Endometrial microvascular endothelial cells (primary cell): Measurements from ENCODE around the gene FAM72D. TPM values are rescaled to one million over a fixed set of nuclear protein-coding genes. Genes with fewer than 3 reads are reported as not detected.
"Not testable (repeated sequence)": the region's sequence is repeated elsewhere in the genome, so short reads cannot be mapped to it uniquely, and the experiment has no call there.

ENCODE experiments used
- in situ Hi-C: cut with HindIII; loops from 2 replicates; pipeline ENCODE4 v1.10.0; 2017; ENCODE audit warnings: low sequenced_read_pairs, low pct_unique_long_range_greater_than_20kb; ENCODE audit errors: inconsistent ontology term
- total RNA-seq: library from RNA; depleted of rRNA; stranded (reverse); fragments of >200 nt; gene quantifications from one replicate; pipeline ENCODE4 v1.2.3, GENCODE V29; 2015; ENCODE audit errors: inconsistent ontology term

FAM72D gene
- 4.6 TPM for total RNA-seq

- in situ Hi-C loops = not testable (repeated sequence)
Observed at GRCh38 chr1:145095284-145096057, at the start of gene FAM72D, which contains the start of gene SRGAP2B. TSS of gene FAM72D (plus strand) at chr1:145095974. CDS start at chr1:145096848, 874 bp downstream. TSS of gene SRGAP2B (minus strand) at chr1:145095328. CDS start at chr1:145092901, 2,427 bp downstream.

GRCh38 chr1:145047553-145047952, 48.2 kb upstream of the FAM72D start:
- in situ Hi-C loops = not testable (repeated sequence)

- in situ Hi-C loops = not testable (repeated sequence)
Observed at GRCh38 chr1:145048181-145048856, 47.5 kb upstream of the FAM72D start.

- in situ Hi-C loops = not testable (repeated sequence)
Observed at GRCh38 chr1:145052019-145052776, 43.6 kb upstream of the FAM72D start.

GRCh38 chr1:145053428-145053827, 42.3 kb upstream of the FAM72D start:
- in situ Hi-C loops = not testable (repeated sequence)

- in situ Hi-C loops = not testable (repeated sequence)
Observed at GRCh38 chr1:145055217-145055760, 40.5 kb upstream of the FAM72D start.

GRCh38 chr1:145058184-145058583, 37.6 kb upstream of the FAM72D start:
- in situ Hi-C loops = not testable (repeated sequence)

GRCh38 chr1:145063285-145063684, 32.5 kb upstream of the FAM72D start:
- in situ Hi-C loops = not testable (repeated sequence)

- in situ Hi-C loops = not testable (repeated sequence)
Observed at GRCh38 chr1:145063941-145064648, 31.7 kb upstream of the FAM72D start.

- in situ Hi-C loops = not testable (repeated sequence)
Observed at GRCh38 chr1:145065194-145065826, 30.5 kb upstream of the FAM72D start.

GRCh38 chr1:145066486-145066885, 29.3 kb upstream of the FAM72D start:
- in situ Hi-C loops = not testable (repeated sequence)

- in situ Hi-C loops = not testable (repeated sequence)
Observed at GRCh38 chr1:145071569-145071968, 24.2 kb upstream of the FAM72D start.

- in situ Hi-C loops = not testable (repeated sequence)
Observed at GRCh38 chr1:145074021-145074559, 21.7 kb upstream of the FAM72D start.

- in situ Hi-C loops = not testable (repeated sequence)
Observed at GRCh38 chr1:145076877-145077276, 18.9 kb upstream of the FAM72D start.

- in situ Hi-C loops = not testable (repeated sequence)
Observed at GRCh38 chr1:145077872-145078786, 17.6 kb upstream of the FAM72D start.

- in situ Hi-C loops = not testable (repeated sequence)
Observed at GRCh38 chr1:145078787-145079370, 16.9 kb upstream of the FAM72D start.
